HFFc6 (cell line): ENCODE measurements around the gene UBASH3B. TPM values are rescaled to one million over a fixed set of nuclear protein-coding genes. Genes with fewer than 3 reads are reported as not detected.

Experiments used
- DNase-seq: peaks from one replicate; pipeline ENCODE4 v3.0.0-alpha.2; 2018
- H3K27ac Mint-ChIP-seq: 2 replicates; pipeline ENCODE4 v1.8.0; 2020; ENCODE audit warnings: mild to moderate bottlenecking, mixed read lengths
- H3K27me3 Mint-ChIP-seq: 2 replicates; pipeline ENCODE4 v1.8.0; 2021; ENCODE audit warnings: mild to moderate bottlenecking, moderate library complexity, mixed read lengths; ENCODE audit not compliant: insufficient read depth
- H3K36me3 Mint-ChIP-seq: 2 replicates; pipeline ENCODE4 v1.8.0; 2021; ENCODE audit warnings: low read depth, mixed read lengths
- H3K4me1 Mint-ChIP-seq: 2 replicates; pipeline ENCODE4 v1.8.0; 2020; ENCODE audit warnings: low read depth, mixed read lengths
- H3K4me3 Mint-ChIP-seq: 2 replicates; pipeline ENCODE4 v1.8.0; 2020; ENCODE audit warnings: mild to moderate bottlenecking, moderate library complexity, mixed read lengths
- H3K9me3 Mint-ChIP-seq: 2 replicates; pipeline ENCODE4 v1.8.0; 2020; ENCODE audit warnings: mild to moderate bottlenecking, mixed read lengths
- total RNA-seq, 6 experiments: library from RNA; stranded (reverse); fragmentation: NEBNext Ultra II Directional; extraction: Animal tissue kit (Norgen Biotek cat#: 25700); gene quantifications; 2 replicates in 1 of 6; 3 replicates in 5 of 6; pipeline ENCODE4 v1.2.3, GENCODE V29; 2021
- TF ChIP-seq, protein P1 (sequence below): fragments of 200-600 bp; sonication (generic); IDR thresholded peaks from 2 replicates; pipeline ENCODE4 v1.5.0; 2021; ENCODE audit warnings: antibody characterized with exemption, mild to moderate bottlenecking

UBASH3B gene
- total RNA-seq, 6 experiments from 2014 or later = 44.6 to 60.4 (median 52.9) TPM

DNA sequence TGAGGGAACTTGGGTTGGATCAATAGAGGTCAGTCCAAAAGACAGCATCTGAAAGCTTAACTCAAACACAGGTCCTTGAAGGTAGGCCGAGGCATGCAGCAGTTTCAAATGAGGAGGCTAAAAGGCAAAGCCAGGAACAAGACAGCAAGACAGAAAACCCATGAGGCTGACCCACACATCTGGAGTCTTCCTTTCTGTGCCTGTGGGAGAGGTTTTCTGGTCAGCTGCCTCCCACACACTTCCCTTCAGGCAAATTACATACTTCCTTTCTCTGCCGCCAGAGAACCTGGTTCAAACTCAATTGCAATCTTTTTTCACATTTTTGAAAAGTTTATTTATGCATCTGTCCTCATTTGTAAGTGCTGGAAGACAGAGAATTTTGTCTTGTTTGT, 153.0 kb downstream of the UBASH3B start:
- DNase-seq = peak; percentile 45
- H3K27me3 Mint-ChIP-seq = no peaks in the 10 kb centered on the region; the same call in 1 of the 2 replicates

DNA sequence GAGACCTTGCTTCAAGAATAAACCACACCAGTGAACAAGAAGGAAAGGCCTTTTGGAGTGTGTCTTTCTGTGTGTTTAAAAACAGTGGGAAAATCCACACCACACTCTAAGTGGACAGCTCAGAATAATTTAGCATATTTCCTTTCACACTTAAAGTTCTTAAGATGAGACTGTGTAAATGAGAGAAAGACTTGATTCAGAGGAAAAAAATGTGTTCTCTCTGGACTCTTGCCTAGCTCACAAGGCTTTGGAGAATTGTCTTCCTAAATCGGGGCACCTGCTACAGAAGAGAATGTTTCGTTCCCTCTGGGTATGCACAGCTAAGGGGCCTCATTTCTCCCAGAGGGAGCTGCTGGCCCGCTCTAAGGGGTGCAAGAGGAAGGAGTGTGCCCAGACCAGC, 154.3 kb downstream of the UBASH3B start:
- Mint-ChIP-seq H3K27me3 (no peaks in the 10 kb centered on the region), H3K36me3 (peaks cover 27% of the 10 kb centered on the region), H3K4me1 (peaks cover 42% of the 10 kb centered on the region), H3K4me3 (no peak overlapping the region), H3K9me3 (no peaks in the 10 kb centered on the region), H3K27ac (no peak overlapping the region; the same call in 1 of the 2 replicates)
- no peak for DNase-seq
- TF ChIP-seq, protein P1, sequence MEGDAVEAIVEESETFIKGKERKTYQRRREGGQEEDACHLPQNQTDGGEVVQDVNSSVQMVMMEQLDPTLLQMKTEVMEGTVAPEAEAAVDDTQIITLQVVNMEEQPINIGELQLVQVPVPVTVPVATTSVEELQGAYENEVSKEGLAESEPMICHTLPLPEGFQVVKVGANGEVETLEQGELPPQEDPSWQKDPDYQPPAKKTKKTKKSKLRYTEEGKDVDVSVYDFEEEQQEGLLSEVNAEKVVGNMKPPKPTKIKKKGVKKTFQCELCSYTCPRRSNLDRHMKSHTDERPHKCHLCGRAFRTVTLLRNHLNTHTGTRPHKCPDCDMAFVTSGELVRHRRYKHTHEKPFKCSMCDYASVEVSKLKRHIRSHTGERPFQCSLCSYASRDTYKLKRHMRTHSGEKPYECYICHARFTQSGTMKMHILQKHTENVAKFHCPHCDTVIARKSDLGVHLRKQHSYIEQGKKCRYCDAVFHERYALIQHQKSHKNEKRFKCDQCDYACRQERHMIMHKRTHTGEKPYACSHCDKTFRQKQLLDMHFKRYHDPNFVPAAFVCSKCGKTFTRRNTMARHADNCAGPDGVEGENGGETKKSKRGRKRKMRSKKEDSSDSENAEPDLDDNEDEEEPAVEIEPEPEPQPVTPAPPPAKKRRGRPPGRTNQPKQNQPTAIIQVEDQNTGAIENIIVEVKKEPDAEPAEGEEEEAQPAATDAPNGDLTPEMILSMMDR = no peak

More for the DNA sequence above, 153.0 kb downstream of the UBASH3B start:
- Mint-ChIP-seq H3K27ac (peak overlapping the region; percentile 80), H3K4me3 (peak overlapping the region; percentile 45; the same call in 1 of the 2 replicates), H3K36me3 (peaks cover 35% of the 10 kb centered on the region), H3K9me3 (no peaks in the 10 kb centered on the region), H3K4me1 (peaks cover 56% of the 10 kb centered on the region)
- TF ChIP-seq, protein P1 = 0 out of 2 replicates have a peak, but pooled peaks have one; percentile 19

DNA sequence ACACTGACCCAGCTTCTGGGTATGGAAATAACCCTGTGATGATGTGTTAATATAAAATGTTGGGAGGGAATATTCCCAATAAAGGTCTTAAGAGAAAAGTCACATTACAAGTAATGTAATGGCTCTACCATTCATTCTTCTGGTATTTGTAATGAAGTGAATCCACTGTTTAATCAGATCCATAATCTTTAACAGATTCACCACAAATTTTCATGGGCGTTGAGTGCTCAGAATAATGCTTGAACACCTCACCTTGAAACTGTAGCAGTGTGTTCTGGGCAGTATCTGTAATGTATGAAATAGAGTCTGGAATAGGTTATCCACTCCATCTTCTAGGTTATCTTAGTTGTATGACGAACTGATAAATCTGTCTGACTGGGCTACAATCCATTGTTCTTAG, 156.2 kb downstream of the UBASH3B start:
- DNase-seq = no peak
- Mint-ChIP-seq H3K36me3 (peaks cover 23% of the 10 kb centered on the region), H3K27me3 (no peaks in the 10 kb centered on the region), H3K4me3 (no peak overlapping the region), H3K9me3 (no peaks in the 10 kb centered on the region), H3K27ac (peak overlapping the region; percentile 45; the same call in 1 of the 2 replicates), H3K4me1 (peaks cover 39% of the 10 kb centered on the region)
- TF ChIP-seq, protein P1 = no peak

DNA sequence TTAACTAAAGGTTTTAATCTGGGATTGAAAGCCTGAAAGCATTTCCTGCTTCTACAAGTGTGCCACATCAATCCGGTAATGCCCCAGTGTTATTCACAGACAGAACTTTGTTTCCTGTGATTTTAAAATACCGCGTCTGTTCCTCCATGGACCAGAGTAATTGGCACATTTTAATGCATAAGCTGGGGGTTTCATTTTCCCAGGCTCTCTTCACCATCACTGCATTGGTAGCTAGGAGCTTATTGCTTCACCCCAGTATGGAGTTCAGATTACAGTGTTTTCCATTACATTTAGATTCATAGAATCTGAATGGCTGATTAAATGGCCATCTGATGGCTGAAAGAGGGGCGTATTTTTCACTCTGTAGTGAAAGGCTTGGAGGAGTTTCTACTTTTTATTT, 157.1 kb downstream of the UBASH3B start:
- H3K4me1 Mint-ChIP-seq = peaks cover 38% of the 10 kb centered on the region
- no peak for DNase-seq
- TF ChIP-seq, protein P1 = no peak
- H3K36me3 Mint-ChIP-seq = peaks cover 23% of the 10 kb centered on the region
- H3K27ac Mint-ChIP-seq = no peak overlapping the region
- H3K9me3 Mint-ChIP-seq = no peaks in the 10 kb centered on the region
- H3K27me3 Mint-ChIP-seq = no peaks in the 10 kb centered on the region
- no peak overlapping the region for H3K4me3 Mint-ChIP-seq

DNA sequence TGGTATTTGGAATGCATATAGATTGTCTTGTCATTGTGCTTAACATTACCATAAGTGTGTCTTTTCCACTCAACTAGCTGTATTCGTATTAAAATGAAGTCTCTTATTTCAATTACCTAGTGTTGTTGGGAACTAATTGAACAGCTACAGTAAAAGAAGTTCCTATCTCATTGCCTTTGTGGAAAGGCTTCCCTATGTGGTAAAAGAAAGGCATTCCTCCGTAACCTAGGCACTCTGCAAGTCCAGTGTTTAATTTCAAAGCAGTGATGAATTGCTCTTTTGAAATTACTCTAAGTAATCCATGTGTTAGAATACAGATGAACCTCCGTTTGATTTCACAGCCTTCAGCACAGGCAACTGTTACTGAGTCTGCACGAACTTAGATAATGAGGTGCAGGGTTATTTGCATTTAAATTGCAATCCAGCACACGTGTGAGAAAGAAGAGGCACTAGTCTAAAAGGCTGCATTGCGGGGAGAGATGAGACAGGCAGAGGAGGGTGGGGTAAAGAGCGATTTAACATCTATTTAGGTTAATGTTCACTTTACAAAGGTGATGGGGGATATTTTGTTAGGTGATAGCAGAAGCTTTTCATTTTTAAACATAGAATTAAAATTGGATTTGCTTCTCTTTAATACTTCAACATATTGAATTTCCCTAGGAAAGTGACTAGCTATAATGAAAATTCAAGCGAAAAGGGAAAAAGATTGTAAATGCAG, 157.8 kb downstream of the UBASH3B start:
- Mint-ChIP-seq H3K36me3 (peaks cover 20% of the 10 kb centered on the region), H3K27me3 (no peaks in the 10 kb centered on the region), H3K4me3 (no peak overlapping the region), H3K4me1 (peaks cover 31% of the 10 kb centered on the region), H3K27ac (no peak overlapping the region), H3K9me3 (no peaks in the 10 kb centered on the region)
- TF ChIP-seq, protein P1 = no peak
- no peak for DNase-seq
